Measurements from ENCODE around the gene WASHC4.

WASHC4 gene

GRCh38 chr12:105206686-105207374 is 99.3 kb downstream of the WASHC4 start:
- no peak for DNase-seq (ENCODE audit: low spot score)

GRCh38 chr12:105209091-105209490 is 101.6 kb downstream of the WASHC4 start:
- no peak for DNase-seq (ENCODE audit: low spot score)

GRCh38 chr12:105212438-105212837 is 104.9 kb downstream of the WASHC4 start:
- DNase-seq (ENCODE audit: low spot score) = no peak

- DNase-seq (ENCODE audit: low spot score) = no peak
Measured at GRCh38 chr12:105214148-105214547, 106.6 kb downstream of the WASHC4 start.

- no peak for DNase-seq (ENCODE audit: low spot score)
Measured at GRCh38 chr12:105214670-105215375, 107.3 kb downstream of the WASHC4 start.

- DNase-seq (ENCODE audit: low spot score) = no peak
Measured at GRCh38 chr12:105218434-105218833, 110.9 kb downstream of the WASHC4 start.
